Measurements from ENCODE around the gene MT4.

GRCh38 chr16:56583351-56584168 lies 18.7 kb downstream of the MT4 start:
- TF ChIP-seq, protein P1, sequence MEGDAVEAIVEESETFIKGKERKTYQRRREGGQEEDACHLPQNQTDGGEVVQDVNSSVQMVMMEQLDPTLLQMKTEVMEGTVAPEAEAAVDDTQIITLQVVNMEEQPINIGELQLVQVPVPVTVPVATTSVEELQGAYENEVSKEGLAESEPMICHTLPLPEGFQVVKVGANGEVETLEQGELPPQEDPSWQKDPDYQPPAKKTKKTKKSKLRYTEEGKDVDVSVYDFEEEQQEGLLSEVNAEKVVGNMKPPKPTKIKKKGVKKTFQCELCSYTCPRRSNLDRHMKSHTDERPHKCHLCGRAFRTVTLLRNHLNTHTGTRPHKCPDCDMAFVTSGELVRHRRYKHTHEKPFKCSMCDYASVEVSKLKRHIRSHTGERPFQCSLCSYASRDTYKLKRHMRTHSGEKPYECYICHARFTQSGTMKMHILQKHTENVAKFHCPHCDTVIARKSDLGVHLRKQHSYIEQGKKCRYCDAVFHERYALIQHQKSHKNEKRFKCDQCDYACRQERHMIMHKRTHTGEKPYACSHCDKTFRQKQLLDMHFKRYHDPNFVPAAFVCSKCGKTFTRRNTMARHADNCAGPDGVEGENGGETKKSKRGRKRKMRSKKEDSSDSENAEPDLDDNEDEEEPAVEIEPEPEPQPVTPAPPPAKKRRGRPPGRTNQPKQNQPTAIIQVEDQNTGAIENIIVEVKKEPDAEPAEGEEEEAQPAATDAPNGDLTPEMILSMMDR (conservative IDR thresholded peaks at IDR 0.05; ENCODE audit: low read depth, low read length), result no peak
- TF ChIP-seq RFX5 (IDR thresholded peaks at IDR 0.05; ENCODE audit: low read depth, low read length), result no peak
- no peak for TF ChIP-seq CEBPB (IDR thresholded peaks at IDR 0.05; ENCODE audit: low read depth, low read length)
- no peak for TF ChIP-seq POLR2A (IDR thresholded peaks at IDR 0.05; ENCODE audit: low read depth, low read length)

All from IMR-90 (cell line).